ENCODE measurements around the gene XRCC6.

XRCC6 gene

DNA sequence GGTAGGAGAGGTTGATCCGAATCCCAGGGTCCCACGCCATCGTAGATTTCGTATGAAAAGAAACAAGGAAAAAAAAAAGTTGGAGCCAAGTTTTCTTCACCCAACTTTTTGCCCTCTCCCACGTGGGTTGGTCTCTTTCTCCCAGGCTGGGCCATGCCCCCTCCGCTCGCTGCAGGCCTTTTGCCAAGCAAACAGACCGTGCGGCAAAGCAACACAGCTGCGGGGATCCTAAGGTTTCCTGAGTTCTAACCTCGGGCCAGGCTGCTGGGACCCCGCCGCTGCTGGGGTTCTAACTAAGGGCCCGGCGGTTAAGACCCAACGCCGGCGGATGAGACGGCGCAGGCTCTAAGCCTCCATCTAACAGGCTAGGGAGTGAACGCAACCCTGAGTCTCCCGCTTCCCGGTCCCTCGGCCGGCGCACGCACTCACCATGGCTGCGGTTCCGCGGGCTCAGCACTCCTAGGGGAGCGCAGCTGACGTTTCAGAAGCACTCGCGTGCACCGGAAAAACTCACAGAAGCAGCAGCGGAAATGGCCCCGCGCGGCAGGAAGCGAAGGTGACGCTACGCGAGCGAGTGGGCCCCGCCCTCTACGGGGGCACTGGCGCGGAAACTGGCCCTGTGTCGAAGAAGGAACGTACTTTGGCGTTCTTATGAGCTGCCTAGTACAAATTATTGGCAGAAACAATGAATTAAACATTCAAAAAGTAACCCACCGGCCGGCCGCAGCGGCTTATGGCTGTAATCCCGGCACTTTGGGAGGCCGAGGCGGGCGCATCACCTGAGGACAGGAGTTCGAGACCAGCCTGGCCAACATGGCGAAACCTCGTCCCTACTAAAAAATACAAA is 67.5 kb downstream of the XRCC6 start, which contains the start of gene SNU13:
TSS of gene SNU13 (minus strand) at position 503 of the 847 bp plus-strand sequence. CDS start at position 432, 71 bp downstream.
- DNase-seq = no peak

- DNase-seq = no peak
These were observed 69.4 kb downstream of the XRCC6 start for GRCh38 chr22:41690476-41690875.

GRCh38 chr22:41695211-41695610 is 74.1 kb downstream of the XRCC6 start:
- DNase-seq = no peak

- DNase-seq = no peak
These were observed 75.6 kb downstream of the XRCC6 start for GRCh38 chr22:41696703-41697102.

GRCh38 chr22:41697126-41697775 is 76.2 kb downstream of the XRCC6 start:
- no peak for DNase-seq

DNA sequence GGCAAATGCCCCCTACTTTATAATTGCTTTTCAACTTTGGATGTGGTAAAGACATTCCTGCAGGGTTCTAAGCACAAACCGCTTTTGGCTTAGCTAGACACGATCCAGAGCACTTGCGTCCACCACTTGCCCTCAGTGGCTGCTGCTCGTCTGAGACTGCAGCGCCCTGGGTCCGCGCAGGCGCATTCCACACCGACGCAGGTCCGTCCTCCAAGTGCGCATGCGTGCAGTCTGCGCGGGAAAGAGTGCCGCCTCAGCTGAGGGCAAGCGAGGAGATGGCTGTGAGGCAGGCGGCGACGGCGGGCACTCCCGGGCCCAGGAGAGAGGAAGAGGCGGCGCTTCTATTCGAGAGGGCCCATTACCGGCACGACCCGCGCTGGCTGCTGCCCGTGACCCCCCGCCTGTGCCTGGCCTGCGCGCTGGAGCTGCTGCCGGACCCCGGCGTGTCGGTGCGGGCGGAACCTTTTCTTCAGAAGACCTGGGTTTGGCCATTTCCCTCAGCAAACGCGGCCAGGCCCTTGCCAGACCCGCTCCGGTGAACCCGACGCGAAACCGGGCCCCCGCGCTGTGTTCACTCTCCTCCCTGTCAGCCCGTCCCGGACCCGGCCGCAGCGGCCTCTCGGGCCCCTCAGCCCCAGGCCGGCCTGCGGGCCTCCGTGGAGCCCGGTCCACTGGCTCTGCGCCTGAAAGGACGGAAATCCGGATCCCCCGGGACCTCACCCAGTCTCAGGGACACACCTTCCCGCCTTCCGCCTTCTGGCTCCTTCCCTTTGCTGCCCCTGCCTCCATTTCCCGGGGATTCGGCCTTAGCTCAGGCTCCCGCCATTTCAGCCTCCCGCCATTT is 78.4 kb downstream of the XRCC6 start, which contains the start of gene MEI1:
TSS of gene MEI1 (plus strand) at position 240 of the 844 bp plus-strand sequence. CDS start at position 276, 36 bp downstream.
- no peak for DNase-seq

- no peak for DNase-seq
These were observed 78.9 kb downstream of the XRCC6 start for GRCh38 chr22:41700108-41700364.

DNA sequence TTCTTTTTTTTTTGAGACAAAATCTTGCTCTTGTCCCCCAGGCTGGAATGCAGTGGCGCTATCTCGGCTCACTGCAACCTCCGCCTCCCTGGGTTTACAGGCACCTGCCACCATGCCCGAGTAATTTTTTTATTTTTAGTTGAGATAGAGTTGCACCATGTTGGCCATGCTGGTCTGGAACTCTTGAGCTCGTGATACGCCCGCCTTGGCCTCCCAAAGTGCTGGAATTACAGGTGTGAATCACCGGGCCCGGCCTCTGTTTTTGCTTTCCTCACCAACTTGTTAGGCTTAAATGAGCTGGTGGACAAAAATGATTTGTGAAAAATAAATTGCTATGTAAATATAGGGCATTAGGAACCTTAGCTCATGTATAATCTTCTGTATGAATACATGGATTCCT is 81.7 kb downstream of the XRCC6 start:
- no peak for DNase-seq

DNA sequence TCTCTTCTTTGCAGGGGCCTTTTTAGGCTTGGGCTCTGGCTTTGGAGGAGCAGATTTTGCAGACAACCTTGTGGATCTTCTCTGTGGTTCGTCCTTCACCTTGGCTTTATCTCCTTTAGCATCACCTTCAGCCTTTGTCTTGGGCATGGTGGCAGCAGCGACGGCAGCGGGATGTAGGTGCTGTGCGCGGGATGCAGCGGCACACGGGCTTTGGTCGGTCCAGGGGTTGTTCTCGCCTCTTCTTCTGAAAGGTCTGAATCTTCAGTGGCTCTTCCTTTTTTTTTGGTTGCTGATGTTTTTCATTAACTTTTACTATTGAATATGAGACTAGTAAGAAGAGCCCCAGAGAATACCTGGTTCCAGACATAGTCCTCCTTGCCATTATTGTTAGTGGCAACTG is 88.2 kb downstream of the XRCC6 start:
- no peak for DNase-seq

GRCh38 chr22:41713004-41713403 is 91.9 kb downstream of the XRCC6 start:
- DNase-seq = no peak

Measured in NCI-H187 treated with DMSO at 0.1 percent for 48 hours (cell line).